GM12865 (cell line): ENCODE data around the gene PNMA6E.

Source experiments
- DNase-seq: peaks from one replicate; pipeline ENCODE4 v3.0.0; 2010; ENCODE audit warnings: low read depth
- H3K4me3 ChIP-seq: 2 replicates; pipeline ENCODE4 v1.5.1; 2011; ENCODE audit warnings: mild to moderate bottlenecking, low read depth, low read length, control low read depth
- CTCF ChIP-seq: IDR thresholded peaks from 2 replicates; pipeline ENCODE4 v1.5.1; 2011; ENCODE audit warnings: low read length, control low read depth, low read depth, inconsistent platforms; ENCODE audit not compliant: insufficient read depth; ENCODE audit errors: missing control alignments

The PNMA6E gene

DNA sequence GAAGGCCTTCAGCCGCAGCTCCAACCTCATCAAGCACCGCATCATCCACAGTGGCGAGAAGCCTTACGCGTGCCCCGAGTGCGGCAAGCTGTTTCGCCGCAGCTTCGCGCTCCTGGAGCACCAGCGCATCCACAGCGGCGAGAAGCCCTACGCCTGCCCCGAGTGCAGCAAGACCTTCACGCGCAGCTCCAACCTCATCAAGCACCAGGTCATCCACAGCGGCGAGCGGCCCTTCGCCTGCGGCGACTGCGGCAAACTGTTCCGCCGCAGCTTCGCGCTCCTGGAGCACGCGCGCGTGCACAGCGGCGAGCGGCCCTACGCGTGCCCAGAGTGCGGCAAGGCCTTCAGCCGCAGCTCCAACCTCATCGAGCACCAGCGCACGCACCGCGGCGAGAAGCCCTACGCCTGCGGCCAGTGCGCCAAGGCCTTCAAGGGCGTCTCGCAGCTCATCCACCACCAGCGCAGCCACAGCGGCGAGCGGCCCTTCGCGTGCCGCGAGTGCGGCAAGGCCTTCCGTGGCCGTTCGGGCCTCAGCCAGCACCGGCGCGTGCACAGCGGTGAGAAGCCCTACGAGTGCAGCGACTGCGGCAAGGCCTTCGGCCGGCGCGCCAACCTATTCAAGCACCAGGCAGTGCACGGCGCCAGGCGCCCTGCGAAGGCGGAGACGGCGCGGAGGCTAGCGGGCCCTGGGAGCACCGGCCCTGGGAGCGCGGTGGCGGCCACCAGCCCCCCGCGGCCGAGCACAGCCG is 19.9 kb upstream of the PNMA6E start:
- no peak overlapping the region for H3K4me3 ChIP-seq
- no peak for TF ChIP-seq CTCF
- no peak for DNase-seq

GRCh38 chrX:153417637-153418036 is 16.5 kb upstream of the PNMA6E start:
- TF ChIP-seq CTCF: no peak
- no peak for DNase-seq
- no peak overlapping the region for H3K4me3 ChIP-seq

DNA sequence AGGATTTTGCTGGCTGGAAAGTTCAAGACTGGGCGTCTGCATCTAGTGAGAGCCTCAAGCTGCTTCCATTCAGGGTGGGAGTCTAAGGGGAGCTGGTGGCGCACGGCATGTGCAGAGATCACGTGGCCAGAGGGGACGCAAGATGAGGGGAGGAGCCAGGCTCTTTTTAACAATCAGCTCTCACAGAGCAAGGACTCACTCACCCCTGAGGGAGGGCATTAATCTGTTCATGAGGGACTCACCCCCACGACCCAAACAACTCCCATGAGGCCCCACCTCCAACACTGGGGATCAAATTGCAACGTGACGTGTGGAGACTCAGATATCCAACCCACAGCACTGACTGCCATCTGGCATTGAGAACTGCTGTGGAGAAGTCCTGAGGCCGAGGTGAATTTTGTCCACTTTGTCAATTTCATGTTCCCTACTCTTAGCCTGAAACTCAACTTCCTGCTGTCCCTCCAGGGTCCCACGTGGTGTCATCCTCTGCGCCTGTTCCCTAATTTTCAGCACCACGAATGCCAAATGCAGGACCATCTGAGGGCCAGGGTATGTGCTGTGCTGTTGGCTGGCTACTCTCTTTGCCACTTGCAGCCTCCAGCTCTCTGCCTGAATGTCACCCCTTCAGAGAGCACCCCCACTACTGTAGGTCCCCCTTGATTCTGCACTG is 15.8 kb upstream of the PNMA6E start:
- no peak for TF ChIP-seq CTCF
- no peak overlapping the region for H3K4me3 ChIP-seq
- no peak for DNase-seq

- TF ChIP-seq CTCF: no peak
- H3K4me3 ChIP-seq: no peak overlapping the region
- DNase-seq: no peak
Observed at GRCh38 chrX:153414856-153415510, 13.8 kb upstream of the PNMA6E start.

GRCh38 chrX:153413731-153414130 is 12.6 kb upstream of the PNMA6E start:
- DNase-seq: no peak
- TF ChIP-seq CTCF: no peak
- no peak overlapping the region for H3K4me3 ChIP-seq

DNA sequence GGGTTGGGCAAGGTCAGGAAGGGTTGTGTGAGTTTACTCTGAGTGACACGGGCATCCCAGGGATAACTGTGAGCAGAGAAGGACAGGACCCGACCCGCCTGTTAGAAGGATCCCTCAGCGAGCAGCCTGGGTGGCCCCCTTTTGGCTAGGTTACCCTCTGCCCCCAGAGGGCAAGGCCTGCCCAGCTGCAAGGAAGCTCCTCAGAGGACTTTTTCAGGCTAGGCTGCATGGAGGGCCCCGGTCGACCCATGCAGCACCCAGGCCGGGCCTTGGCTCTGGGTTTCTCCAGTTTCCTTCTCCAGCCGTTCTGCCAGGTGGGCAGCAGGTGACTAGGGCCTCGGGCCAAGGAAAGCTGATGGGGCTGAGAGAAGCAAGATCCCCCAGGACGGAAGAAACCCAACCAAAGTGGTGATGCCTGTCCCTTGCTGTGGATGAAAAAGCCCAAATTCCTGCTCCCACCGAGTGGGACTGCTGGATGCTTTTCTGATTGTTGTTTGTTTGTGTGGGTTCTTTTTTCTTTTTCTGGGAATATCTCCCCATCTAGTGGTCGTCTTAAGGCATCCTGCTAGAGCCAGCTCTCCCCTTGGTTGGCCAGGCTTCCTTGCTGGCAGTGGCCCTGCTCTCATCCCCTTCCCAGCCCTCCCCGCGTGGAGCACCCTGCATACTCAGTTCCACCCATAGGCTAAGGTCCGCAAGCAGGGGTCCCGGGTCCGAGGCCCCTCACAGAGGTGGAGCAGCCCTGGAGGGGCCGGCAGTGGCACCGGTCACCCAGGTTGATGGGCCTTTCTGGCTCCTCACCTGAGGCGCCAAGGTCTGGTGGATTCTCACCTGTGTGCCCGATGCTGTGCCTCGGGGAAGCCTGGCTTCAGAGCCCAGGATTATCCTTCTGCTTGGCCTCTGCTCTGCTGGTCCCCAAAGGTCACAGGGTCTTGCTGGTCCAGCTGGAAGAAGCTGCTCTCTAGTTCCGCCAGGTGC is 11.9 kb upstream of the PNMA6E start:
- no peak for DNase-seq
- TF ChIP-seq CTCF: no peak
- no peak overlapping the region for H3K4me3 ChIP-seq
